IPS-18a (cell line): Measurements from ENCODE around the gene HMBS.
"Not testable (repeated sequence)": the region's sequence is repeated elsewhere in the genome, so short reads cannot be mapped to it uniquely, and the experiment has no call there.

Source experiments
- H3K27ac ChIP-seq: one replicate; pipeline ENCODE4 v1.5.1; 2013; ENCODE audit warnings: low read length
- H3K27me3 ChIP-seq: one replicate; pipeline ENCODE4 v1.6.1; 2013; ENCODE audit warnings: mild to moderate bottlenecking, low read length; ENCODE audit not compliant: control insufficient read depth, insufficient read depth
- H3K36me3 ChIP-seq: one replicate; pipeline ENCODE4 v1.6.1; 2013; ENCODE audit warnings: low read depth, low read length; ENCODE audit not compliant: control insufficient read depth
- H3K4me1 ChIP-seq: one replicate; pipeline ENCODE4 v1.6.1; 2013; ENCODE audit warnings: low read depth, low read length; ENCODE audit not compliant: control insufficient read depth
- H3K4me3 ChIP-seq: one replicate; pipeline ENCODE4 v1.5.1; 2013; ENCODE audit warnings: low read length
- H3K9ac ChIP-seq: one replicate; pipeline ENCODE4 v1.6.1; 2013; ENCODE audit warnings: mild to moderate bottlenecking, low read length, moderate library complexity
- H3K9me3 ChIP-seq: one replicate; pipeline ENCODE4 v1.6.1; 2013; ENCODE audit warnings: low read depth, low read length; ENCODE audit not compliant: control insufficient read depth

Gene HMBS

DNA sequence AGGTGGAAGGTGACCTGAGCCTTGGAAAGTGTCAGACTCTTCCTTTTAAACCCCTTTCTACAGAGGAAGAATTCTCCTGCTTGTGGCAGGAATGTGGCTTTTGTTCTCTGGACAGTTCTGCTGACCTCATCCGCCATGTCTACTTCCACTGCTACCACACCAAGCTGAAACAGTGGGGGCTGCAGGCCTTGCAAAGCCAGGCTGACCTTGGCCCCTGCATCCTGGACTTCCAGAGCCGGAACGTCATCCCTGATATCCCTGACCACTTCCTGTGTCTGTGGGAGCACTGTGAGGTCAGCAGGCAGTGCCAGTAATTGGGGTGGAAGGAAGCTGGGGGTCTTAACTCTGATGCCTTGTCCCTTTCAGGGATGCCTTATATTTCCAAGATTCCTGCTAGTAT lies 46.0 kb downstream of the HMBS start:
- peaks cover 44% of the 10 kb centered on the region for H3K36me3 ChIP-seq

DNA sequence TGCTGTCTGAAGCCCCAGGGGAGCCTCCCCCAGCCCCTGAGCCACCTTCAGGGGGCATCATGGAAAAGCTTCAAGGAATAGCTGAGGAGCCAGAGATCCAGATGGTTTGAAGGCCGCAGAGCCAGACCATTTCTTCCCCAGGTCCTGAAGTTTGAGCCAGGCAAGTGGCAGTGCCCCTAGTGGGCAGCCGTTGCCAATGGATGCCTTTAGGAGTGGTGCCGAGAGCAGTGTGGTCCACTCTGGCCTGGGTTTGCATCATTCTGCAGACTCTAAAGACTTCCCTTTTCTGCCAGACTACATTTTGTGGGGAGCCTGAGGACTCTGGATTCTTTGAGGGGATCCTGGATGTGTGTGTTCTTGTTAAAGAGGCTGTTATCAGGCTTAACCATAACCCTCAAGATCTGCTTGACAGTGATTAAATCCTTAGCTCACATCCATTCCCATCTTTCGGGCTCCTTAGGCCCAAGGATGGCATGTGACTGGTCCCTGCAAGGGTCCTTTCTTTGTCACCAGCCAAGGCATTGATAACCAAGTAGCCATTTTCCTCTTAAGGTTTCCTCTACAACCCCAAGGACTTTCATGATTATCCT lies 49.8 kb downstream of the HMBS start:
- Histone ChIP-seq H3K27me3 (no peaks in the 10 kb centered on the region), H3K36me3 (peaks cover 44% of the 10 kb centered on the region), H3K4me3 (no peak overlapping the region), H3K9me3 (no peaks in the 10 kb centered on the region), H3K9ac (no peak overlapping the region), H3K4me1 (no peaks in the 10 kb centered on the region), H3K27ac (no peak overlapping the region)

More for the DNA sequence above, 46.0 kb downstream of the HMBS start:
- H3K27me3 ChIP-seq: no peaks in the 10 kb centered on the region
- H3K9me3 ChIP-seq: no peaks in the 10 kb centered on the region
- no peak overlapping the region for H3K9ac ChIP-seq
- no peak overlapping the region for H3K4me3 ChIP-seq
- H3K27ac ChIP-seq: no peak overlapping the region
- H3K4me1 ChIP-seq: no peaks in the 10 kb centered on the region

DNA sequence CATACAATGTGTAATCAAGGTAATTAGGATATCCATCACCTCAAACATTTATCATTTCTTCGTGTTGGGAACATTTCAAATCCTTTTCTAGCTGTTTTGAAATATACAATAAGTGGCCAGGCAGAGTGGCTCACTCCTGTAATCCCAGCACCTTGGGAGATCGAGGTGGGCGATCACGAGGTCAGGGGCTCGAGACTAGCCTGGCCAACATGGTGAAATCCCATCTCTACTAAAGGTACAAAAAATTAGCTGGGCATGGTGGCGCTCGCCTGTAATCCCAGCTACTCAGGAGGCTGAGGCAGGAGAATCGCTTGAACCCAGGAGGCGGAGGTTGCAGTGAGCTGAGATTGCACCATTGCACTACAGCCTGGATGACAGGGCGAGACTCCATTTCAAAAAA lies 54.6 kb downstream of the HMBS start:
- not testable (repeated sequence) for H3K27ac ChIP-seq, H3K27me3 ChIP-seq

More for the DNA sequence above, 54.6 kb downstream of the HMBS start:
- not testable (repeated sequence) for H3K4me1 ChIP-seq, H3K36me3 ChIP-seq, H3K9me3 ChIP-seq, H3K9ac ChIP-seq, H3K4me3 ChIP-seq
